ENCODE measurements around the gene SLC6A11.

DNA sequence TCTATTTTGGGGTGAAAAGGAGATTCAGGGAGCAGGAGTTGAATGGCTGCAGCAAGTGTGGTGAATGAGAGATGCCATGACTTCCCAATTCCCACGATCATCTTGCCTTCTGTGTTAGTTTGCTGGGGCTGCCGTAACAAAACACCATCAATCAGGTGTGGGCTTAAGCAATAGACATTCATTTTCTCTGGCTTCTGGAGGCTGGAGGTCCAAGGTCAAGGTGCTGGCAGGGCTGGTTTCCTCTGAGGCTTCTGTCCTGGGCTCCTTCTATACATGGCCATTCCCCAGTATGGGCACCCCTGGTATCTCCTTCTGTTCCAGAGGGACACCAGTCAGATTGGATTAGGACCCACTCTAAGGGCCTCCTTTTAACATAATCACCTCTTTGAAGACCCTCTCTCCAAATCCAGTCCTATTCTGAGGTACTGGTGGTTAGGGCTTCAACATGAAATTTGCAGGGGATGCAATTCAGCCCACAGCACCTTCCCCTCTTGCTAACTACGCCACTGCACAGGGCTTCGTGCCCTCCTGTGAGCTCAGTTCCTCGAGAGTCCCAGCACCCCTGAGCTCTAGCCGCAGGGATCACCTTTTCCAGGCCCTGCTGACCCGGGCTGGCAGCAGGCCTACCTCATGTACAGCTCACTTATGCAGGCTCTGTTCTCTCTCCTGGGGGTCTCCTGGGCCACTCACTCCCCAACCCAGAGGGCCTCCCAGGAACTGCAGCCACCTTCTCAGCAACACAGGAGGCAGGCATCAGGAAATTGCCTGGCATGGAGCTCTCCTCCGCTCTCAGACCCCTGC lies 37.3 kb upstream of the SLC6A11 start:
- TF ChIP-seq, protein P1, sequence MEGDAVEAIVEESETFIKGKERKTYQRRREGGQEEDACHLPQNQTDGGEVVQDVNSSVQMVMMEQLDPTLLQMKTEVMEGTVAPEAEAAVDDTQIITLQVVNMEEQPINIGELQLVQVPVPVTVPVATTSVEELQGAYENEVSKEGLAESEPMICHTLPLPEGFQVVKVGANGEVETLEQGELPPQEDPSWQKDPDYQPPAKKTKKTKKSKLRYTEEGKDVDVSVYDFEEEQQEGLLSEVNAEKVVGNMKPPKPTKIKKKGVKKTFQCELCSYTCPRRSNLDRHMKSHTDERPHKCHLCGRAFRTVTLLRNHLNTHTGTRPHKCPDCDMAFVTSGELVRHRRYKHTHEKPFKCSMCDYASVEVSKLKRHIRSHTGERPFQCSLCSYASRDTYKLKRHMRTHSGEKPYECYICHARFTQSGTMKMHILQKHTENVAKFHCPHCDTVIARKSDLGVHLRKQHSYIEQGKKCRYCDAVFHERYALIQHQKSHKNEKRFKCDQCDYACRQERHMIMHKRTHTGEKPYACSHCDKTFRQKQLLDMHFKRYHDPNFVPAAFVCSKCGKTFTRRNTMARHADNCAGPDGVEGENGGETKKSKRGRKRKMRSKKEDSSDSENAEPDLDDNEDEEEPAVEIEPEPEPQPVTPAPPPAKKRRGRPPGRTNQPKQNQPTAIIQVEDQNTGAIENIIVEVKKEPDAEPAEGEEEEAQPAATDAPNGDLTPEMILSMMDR (IDR thresholded peaks at IDR 0.05): no peak
- no peak for TF ChIP-seq POLR2A (IDR thresholded peaks at IDR 0.05)
